Body of pancreas (tissue), 4 donors: ENCODE data around the gene TFAM. TPM values are rescaled to one million over a fixed set of nuclear protein-coding genes. Genes with fewer than 3 reads are reported as not detected.

Experiments used
- ATAC-seq: fragments of 150-250 bp; one replicate; pipeline ENCODE4 v1.9.1; 2016
- DNase-seq, 4 donors: peaks; one replicate each; pipeline ENCODE4 v3.0.0-alpha.2; 2019
- H3K27ac ChIP-seq, 4 donors: fragments of 200-600 bp; sonication (generic); 1 replicate in 3 of 4; 2 replicates in 1 of 4; pipeline versions ENCODE4 v1.5.1 to v1.6.1; 2016 to 2019; ENCODE audit warnings: mild to moderate bottlenecking in 1 of 4, mixed read lengths in 1 of 4, moderate library complexity in 1 of 4
- H3K27me3 ChIP-seq, 2 donors: fragments of 200-600 bp; sonication (generic); one replicate each; pipeline ENCODE4 v1.6.0; 2016; ENCODE audit warnings: mild to moderate bottlenecking in 1 of 2
- H3K36me3 ChIP-seq, 2 donors: fragments of 200-600 bp; sonication (generic); replicated peaks in 1 of 2; 2 replicates each; pipeline ENCODE4 v1.5.1; 2016; ENCODE audit warnings: low read depth in 2 of 2; ENCODE audit not compliant: insufficient read depth in 1 of 2
- H3K4me1 ChIP-seq: fragments of 200-600 bp; sonication (generic); one replicate; pipeline ENCODE4 v1.6.0; 2016
- H3K4me3 ChIP-seq, 2 donors: fragments of 200-600 bp; sonication (generic); 1 replicate in 1 of 2; 2 replicates in 1 of 2; pipeline ENCODE4 v1.5.1; 2016 to 2019
- H3K9me3 ChIP-seq, 3 donors: fragments of 200-600 bp; sonication (generic); 1 replicate in 2 of 3; 2 replicates in 1 of 3; pipeline ENCODE4 v1.5.1; 2016
- CTCF ChIP-seq, 7 experiments: fragments of 450-650 bp in 4 of 7; fragments of 200-600 bp in 3 of 7; sonication (generic) in 3 of 7; IDR thresholded peaks; one replicate each; pipeline ENCODE4 v1.5.1; 2016 to 2019; ENCODE audit warnings: antibody characterized with exemption in 7 of 7
- POLR2A ChIP-seq, 3 donors: fragments of 450-650 bp; IDR thresholded peaks; one replicate each; pipeline ENCODE4 v1.6.1; 2016; ENCODE audit warnings: antibody characterized with exemption in 3 of 3, mild to moderate bottlenecking in 2 of 3
- whole genome bisulfite sequencing, 2 donors: methylation state at CpG; one replicate each; pipeline ENCODE4 v1.1.5; 2017; 5-methylcytosine and 5-hydroxymethylcytosine counted together
- intact Hi-C: fragments of 100-400 bp; cut with DNase I; formaldehyde crosslinking; loops from one replicate; pipeline ENCODE4 v1.15.1; 2023
- total RNA-seq, 2 donors: library from RNA; depleted of rRNA; stranded (reverse); fragments of >200 nt; gene quantifications; one replicate each; pipeline ENCODE4 v1.1.0, GENCODE V29; 2016

The TFAM gene
- total RNA-seq, 2 donors from 2014 or later: 2.6 to 10.1 TPM

GRCh38 chr10:58348571-58349033 is 36.6 kb upstream of the TFAM start:
- H3K9me3 ChIP-seq: no peaks in the 10 kb centered on the region
- 86 to 92% methylated on average over 2 of the region's 2 CpGs for WGBS, 2 donors

GRCh38 chr10:58350023-58350422 is 35.2 kb upstream of the TFAM start:
- Histone ChIP-seq H3K9me3 (no peaks in the 10 kb centered on the region), H3K4me1 (peaks cover 11% of the 10 kb centered on the region), H3K27me3 (no peaks in the 10 kb centered on the region), H3K4me3 (no peak overlapping the region), H3K36me3 (no peaks in the 10 kb centered on the region), H3K27ac (no peak overlapping the region)
- no peak for DNase-seq
- intact Hi-C loops: no loop called here
- 79 to 94% methylated on average over 2 of the region's 2 CpGs for WGBS, 2 donors
- no peak for TF ChIP-seq POLR2A (IDR thresholded peaks at IDR 0.05)
- TF ChIP-seq CTCF (IDR thresholded peaks at IDR 0.05): no peak
- no peak for ATAC-seq

More at GRCh38 chr10:58348571-58349033, 36.6 kb upstream of the TFAM start:
- Histone ChIP-seq H3K27me3 (no peaks in the 10 kb centered on the region), H3K4me3 (no peak overlapping the region), H3K4me1 (peaks cover 7% of the 10 kb centered on the region), H3K27ac (no peak overlapping the region), H3K36me3 (no peaks in the 10 kb centered on the region)
- no peak for TF ChIP-seq CTCF (IDR thresholded peaks at IDR 0.05)
- TF ChIP-seq POLR2A (IDR thresholded peaks at IDR 0.05): no peak
- DNase-seq (no peak), ATAC-seq (no peak)
- intact Hi-C loops: no loop called here

- ATAC-seq: no peak
- no peak for DNase-seq
- TF ChIP-seq CTCF (IDR thresholded peaks at IDR 0.05): no peak
- H3K9me3 ChIP-seq: no peaks in the 10 kb centered on the region
- peaks cover 11% of the 10 kb centered on the region for H3K4me1 ChIP-seq
- intact Hi-C loops: no loop called here
- no peak overlapping the region for H3K27ac ChIP-seq
- H3K36me3 ChIP-seq: no peaks in the 10 kb centered on the region
- 73 to 81% methylated on average over 6 of the region's 6 CpGs for WGBS, 2 donors
- no peaks in the 10 kb centered on the region for H3K27me3 ChIP-seq
- H3K4me3 ChIP-seq: no peak overlapping the region
These were observed 34.4 kb upstream of the TFAM start for GRCh38 chr10:58350619-58351323.

- no peak for DNase-seq
- no peak for TF ChIP-seq CTCF (IDR thresholded peaks at IDR 0.05)
- TF ChIP-seq POLR2A (IDR thresholded peaks at IDR 0.05): no peak
- H3K27me3 ChIP-seq: no peaks in the 10 kb centered on the region
- H3K9me3 ChIP-seq: no peaks in the 10 kb centered on the region
- no peak overlapping the region for H3K4me3 ChIP-seq
- no peak for ATAC-seq
- H3K4me1 ChIP-seq: peaks cover 11% of the 10 kb centered on the region
- H3K36me3 ChIP-seq: no peaks in the 10 kb centered on the region
- no peak overlapping the region for H3K27ac ChIP-seq
- intact Hi-C loops: no loop called here
- 93 to 95% methylated on average over 7 of the region's 7 CpGs for WGBS, 2 donors
These were observed 33.3 kb upstream of the TFAM start for GRCh38 chr10:58351616-58352578.
